Frontal cortex (tissue), 4 donors: ENCODE measurements around the gene TJP1. TPM values are rescaled to one million over a fixed set of nuclear protein-coding genes. Genes with fewer than 3 reads are reported as not detected.
"Not testable (repeated sequence)": the region's sequence is repeated elsewhere in the genome, so short reads cannot be mapped to it uniquely, and the experiment has no call there.

Experiments used
- DNase-seq, 2 donors: peaks; one replicate each; pipeline ENCODE4 v3.0.0; 2012; ENCODE audit warnings: low spot score in 2 of 2
- FAIRE-seq: peaks from 2 replicates; lab custom pipeline; 2012; peaks lifted over from hg19 to GRCh38; lab: Jason Lieb, UNC
- total RNA-seq: library from RNA; depleted of rRNA; stranded (reverse); fragments of >200 nt; gene quantifications from one replicate; pipeline ENCODE4 v1.2.3, GENCODE V29; 2014
- donor health status: control.
- donor health status: control.
- donor health status: control.

The TJP1 gene
- total RNA-seq, 1 donor from 2014 or later: 40.8 TPM

DNA sequence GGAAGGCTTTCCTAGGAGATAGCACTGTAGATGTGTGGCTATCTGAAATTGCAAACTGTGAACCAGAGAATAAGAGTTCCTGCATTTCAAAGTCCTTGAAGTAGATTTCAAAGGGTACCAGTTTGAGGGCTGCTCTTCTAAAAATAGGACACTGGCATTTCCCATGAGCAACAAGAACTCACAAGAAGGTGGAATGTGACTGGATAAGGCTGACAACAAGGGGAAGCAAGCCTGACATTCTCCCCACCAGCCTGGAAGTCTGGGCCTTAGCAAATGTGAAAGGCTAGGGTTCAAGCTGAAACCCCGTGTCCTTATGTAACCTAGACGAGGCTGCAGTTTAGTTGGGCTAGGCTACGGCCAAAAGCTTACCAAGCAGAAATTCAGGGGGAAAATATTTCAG lies 18.7 kb upstream of the TJP1 start:
- FAIRE-seq: no peak
- no peak for DNase-seq

DNA sequence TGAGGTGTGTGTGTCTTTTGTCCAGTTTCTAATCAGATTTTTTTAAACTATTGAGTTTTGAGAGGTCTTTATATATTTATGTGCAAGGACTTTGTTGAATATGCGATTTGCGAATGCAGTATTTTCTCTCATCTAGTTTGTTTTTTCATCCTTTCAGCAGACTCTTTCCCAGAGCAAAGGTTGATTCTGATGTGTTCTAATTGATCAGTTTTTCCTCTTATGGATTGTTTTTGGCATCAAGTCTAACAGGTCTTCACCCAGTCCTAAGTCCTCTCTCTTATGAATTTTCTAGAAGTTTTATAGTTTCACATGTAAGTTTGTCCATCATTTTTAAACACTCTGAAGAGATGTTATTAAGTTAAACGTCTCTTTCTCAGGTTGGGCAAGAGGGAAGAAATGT lies 17.8 kb upstream of the TJP1 start:
- FAIRE-seq: no peak
- no peak for DNase-seq

DNA sequence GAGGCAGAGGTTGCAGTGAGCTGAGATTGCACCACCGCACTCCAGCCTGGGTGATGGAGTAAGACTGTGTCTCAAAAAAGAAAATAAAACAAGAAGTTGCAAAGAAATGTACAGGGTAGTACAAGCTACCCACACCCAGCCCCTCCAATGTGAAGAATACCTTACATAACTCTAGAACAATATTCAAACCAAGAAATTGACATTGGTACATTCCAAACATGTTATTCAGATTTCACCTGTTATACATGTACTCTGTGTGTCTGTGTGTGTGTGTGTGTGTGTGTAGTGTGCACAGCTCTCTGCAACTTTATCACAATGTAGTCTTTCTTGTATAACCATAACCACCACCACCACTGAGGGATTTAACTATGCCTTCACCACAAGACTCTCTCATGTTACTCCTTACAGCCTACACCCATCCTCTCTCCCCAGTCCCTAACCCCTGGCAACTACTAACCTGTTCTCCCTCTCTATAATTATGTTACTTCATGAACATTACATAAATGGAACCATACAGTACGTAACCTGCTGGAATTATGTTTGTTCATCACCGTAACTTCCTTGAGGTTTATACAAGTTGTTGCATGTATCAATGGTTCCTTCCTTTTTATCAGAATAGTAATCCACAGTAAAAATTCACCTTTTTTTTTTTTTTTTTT lies 16.2 kb upstream of the TJP1 start:
- no peak for FAIRE-seq
- DNase-seq: no peak

DNA sequence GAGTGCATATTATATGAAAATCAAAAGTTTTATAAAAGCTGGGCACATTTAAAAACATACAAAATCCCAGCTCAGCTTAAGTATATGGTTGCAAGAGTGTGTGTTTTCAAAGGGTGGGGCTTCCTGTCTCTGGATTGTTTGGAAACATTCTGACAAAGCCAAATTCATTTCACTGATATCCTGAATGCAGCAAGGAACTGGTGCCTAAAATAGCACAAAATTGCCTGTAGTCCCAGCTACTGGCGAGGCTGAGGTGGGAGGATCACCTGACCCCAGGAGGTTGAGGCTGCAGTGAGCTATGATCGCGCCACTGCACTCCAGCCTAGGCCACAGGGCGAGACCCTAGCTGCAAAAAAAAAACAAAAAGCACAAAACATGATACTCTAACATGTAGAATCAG lies 13.0 kb upstream of the TJP1 start:
- no peak for DNase-seq
- no peak for FAIRE-seq

DNA sequence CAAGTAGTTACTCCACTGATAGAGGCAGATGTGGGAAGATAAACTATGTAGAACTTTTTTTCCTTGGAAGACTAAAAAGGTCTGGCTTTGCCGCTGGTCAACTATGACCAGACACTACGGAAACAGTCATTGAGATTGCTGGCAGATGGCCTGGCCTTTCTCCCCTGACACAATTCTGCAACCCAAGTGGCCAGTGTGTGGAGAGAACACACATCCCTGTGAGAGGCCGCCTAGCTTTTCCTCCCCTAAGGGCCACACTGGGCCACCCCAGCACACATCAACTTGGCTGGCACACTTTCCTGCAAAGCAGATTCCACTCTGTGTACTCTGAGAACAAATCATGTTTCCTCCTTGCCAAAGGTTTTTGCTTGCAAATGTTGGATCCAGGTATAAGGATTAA lies 10.4 kb upstream of the TJP1 start:
- FAIRE-seq (no peak), DNase-seq (no peak)

DNA sequence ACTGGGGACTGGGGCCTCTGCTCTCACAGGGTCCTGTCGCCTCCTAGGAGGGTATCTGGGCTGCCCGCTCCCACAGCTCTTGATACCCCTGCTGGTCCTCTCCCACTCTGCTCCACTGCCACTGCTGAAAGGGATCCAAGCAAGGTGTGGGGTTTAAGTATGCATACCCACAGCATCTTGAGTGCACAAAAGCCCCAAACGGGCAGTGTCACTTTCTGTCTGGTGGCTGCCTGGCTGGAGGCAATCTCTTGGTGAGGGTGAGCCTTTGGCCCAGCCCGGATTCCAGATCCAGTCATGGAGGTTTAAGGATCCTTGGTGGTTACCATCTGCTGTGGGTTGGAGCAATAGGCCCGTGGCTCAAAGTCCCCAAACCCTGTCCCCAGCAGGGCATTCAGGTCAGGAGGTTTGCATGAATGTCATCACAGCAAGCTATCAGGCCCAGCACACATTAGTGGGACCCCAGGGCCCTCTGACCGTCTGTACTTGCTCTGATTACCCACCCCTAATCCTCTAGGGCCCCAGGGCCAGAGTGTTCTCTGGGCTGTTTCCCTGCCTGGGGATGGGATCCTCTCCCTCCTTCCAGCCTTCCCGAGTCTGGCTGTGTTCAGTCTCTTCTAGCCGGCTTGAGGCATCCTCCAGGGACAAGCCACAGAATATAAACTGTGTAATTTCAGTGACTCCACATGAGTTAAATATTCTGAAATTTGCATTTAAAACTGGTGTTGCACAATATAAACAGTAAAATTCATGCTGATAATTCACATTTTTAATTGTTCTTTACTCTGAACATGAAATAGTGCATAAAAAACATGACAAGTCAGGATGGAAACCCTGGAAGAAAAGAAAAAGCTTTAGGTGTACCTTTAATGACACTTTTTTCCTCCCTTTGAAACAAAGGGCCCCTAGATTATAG lies 4.9 kb upstream of the TJP1 start:
- FAIRE-seq (no peak), DNase-seq (no peak)

DNA sequence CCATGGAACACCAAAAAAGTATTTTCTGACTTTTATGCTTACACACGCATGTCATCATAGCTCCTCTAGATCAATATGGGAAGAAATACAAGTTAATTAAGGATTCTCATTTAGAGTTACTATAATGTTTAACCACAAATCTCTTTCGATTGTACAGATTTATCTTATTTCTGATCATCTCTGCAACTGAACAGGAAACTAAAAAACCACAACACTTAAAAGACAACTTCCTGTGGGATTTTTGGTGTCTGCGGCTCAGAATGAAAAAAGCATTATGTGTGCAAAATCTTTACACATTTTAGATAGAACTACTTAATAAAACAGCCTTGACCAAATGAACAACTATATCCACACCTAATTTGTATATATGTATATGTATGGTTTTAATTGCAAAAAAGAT lies 3.0 kb upstream of the TJP1 start:
- FAIRE-seq: no peak
- no peak for DNase-seq

DNA sequence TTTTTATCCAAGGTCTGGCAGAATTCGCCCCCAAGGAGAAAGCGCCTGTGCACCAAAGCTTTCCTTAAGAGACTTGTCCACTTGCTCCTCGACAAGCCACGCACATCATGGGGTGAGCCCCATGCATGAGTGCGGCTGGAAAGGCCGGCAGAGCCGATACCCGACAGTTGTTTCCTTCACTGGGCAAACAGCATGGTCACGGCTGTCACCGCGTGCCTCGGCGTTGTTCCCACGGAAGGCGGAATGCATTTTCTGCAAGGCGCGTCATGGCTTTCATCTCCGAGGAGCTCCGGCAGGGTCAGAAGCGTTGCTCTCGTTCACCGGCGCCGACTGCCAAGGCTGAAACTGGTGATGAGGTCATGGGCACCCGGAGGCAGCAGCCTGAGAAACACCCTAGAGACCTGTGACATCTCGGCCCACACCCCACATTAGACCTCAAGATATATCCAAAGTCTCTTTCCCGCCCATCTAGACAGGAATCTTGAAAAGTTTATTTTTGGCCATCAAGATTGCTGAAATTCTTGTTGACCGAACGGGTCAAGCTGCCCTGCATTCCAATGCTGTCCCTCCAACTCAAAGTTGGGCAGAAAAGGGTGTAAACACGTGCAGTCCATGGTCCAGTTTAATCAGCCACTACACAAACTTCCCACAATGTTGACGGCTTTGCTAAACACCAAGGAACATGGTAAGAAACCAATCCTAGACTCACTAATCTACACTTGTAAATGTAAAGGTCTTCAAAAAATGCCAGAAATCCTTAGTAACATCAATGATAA lies 604 bp upstream of the TJP1 start:
- DNase-seq (peak; percentile 36 to 37), FAIRE-seq (no peak)

DNA sequence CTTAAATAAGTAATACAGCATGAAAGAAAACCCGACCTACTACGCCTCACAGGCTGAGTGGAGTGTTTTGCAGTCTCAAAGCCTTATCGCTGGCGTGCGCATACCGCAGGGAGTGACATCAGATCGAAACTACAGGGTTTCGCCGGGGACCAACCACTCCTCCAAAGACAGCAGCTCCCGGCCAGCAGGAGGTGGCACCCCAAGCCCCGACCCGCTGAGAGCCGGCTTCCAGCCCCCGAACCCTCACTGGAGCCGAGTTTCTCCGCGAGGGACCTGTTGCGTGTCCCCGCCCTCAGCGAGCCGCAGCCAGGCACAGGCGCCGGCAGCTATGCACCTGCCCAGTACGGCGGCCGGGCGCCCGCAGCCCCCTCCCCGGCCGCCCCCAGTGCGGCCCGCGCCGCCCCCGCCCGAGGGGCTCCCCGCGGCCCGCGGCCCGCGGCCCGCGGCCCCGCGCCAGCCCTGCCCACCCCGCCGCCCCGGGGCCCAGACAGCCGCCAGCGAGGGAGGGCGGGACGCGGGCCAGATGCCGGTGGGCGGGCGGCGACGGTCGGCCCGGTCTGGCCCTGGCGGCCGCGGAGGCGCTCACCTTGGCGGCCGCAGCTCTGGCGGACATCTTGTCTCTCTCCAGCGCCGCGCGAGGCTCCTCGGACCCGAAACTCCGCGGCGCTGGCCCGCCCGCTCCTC lies 710 bp downstream of the TJP1 start:
- FAIRE-seq (no peak), DNase-seq (peak; percentile 48 to 54)

DNA sequence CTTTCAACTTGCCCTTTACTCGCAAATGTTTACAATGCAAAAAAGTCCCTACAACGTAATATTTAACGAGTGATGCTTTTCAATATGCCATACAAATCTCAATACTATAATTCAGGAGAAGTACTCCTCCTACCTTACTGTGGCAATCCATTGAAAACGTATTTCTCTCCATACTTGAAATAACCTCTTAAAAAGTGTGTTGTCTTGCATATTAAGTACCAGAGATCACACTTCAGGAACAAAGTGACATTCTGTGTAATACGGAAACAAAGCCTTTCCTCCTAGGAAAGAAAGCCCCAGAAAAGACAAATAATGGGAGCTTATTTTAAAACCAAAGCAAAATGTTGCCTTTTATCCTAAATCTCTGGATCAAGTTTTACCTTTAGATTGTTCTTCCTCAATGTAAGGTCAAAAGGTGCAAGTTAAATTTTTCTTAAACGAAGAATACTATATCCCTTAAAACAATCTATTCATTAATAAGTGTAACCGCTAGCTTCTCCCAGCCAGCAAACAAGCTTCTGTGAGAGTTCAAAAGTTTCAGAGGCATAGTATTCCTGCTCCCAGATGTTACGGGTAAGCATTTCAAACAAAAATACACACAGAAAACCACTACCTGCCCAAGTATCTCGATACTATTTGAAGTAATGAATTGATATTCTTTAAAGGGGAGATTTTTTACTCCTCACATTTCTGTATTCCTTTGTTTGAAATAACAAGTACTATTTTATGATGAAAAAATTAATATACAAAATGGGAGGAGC lies 1.7 kb downstream of the TJP1 start:
- FAIRE-seq (no peak), DNase-seq (no peak)

DNA sequence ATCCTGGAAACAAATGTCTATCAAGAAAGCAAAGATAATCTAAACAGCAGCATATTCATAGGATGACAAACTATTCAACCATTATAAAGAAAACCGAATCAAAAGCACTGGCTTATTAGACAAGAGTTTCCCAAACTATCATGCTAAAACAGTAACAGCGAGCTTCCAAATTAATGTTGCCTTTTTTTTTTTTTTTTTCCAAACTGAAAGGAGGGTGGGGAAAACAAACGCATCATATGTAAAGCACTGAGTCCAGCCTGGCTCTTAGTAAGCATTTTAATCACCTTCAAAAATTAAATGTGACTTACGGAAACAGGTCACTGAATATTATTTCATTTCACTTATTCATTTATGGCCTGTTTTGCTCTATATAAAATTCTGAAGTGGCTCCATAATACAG lies 2.3 kb downstream of the TJP1 start:
- DNase-seq (no peak), FAIRE-seq (no peak)

DNA sequence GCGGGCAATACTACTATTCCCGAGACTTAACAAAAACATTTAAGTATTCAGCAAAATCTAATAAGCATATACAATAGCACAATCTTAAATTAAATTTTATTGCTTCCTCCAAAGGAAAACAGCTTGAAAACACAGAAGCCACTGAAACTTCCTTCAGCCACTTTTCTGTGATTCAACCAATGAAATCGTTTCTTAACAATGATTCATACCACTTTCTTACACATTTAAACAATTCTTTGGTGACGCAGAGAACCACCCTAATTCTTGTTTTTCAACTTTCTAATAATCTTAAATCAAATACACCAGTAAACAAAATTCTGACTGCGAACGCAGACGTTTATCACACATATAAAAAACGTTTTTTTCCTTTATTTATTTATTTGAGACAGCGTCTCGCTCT lies 4.1 kb downstream of the TJP1 start:
- no peak for FAIRE-seq
- no peak for DNase-seq

DNA sequence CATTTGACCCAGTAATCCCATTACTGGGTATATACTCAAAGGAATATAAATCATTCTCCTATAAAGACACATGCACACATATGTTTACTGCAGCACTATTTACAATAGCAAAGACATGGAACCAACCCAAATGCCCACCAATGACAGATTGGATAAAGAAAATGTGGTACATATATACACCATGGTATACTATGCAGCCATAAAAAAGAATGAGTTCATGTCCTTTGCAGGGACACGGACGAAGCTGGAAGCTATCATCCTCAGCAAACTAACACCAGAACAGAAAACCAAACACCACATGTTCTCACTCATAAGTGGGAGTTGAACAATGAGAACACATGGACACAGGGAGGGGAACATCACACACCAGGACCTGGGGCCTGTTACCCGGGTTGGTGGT lies 4.8 kb downstream of the TJP1 start:
- DNase-seq, FAIRE-seq: not testable (repeated sequence)

DNA sequence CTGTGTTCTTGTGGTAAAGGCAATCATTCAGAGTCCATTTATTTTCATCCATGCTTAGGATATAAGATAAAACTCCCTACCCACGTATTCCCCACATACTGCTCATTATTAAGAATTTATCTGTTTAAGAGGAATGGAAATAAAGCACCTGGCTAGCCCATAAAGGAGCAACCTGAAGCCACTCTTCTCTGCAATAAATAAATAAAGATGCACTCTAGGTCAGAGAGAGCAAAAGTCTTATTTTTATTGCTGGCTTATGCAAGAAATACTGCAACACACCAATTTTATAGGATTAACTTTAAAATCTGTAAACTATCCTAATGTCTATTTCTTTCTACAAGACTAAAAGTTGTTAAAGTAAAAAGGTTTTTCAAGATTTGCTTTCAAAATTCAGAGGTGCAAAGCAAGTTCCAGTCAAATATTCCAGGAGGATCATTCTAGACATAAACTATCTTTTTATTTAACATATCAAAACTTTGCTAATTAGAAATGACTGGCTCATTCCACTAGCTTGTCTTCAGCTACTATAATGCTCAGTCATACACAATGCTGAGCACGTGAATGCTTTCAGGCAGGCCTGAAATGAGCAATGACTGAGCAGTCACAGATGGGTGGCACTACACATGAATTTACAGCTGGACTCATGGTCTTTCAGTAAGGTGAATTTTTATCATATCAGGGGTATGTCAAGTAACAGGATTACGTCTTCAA lies 7.1 kb downstream of the TJP1 start:
- FAIRE-seq: no peak
- no peak for DNase-seq

DNA sequence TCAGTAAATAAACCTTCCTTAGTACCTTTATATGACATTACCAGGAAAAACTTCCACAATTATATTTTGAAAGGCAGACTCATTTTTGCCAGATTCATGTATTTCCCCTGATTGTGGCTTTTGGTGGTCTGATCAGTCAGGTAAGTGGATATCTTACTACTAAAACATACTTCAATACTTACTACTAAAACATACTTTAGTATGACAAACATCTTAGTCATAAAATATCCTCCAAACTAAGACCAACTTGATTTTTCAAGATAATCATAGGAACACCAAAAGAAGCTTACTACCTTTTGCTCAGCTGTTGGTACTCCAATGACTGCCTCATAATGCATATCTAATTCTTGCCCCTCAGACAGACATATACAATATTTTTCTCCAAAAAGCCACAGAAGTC lies 9.3 kb downstream of the TJP1 start:
- FAIRE-seq (no peak), DNase-seq (no peak)

DNA sequence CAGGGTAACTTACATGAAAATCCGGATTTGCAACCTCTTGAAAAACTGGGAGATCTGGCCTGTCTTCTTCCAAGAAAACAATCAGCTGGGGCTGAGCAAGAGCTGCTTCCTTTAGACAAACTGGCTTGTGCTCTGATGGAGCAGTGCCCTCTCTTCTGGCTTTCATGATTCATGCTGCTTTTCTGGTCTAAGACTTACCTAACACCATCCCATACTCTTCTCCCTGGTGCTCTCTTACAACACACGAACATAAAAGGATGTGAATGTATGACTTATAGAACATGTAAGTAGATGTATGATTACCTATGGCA lies 9.9 kb downstream of the TJP1 start:
- no peak for DNase-seq
- no peak for FAIRE-seq

DNA sequence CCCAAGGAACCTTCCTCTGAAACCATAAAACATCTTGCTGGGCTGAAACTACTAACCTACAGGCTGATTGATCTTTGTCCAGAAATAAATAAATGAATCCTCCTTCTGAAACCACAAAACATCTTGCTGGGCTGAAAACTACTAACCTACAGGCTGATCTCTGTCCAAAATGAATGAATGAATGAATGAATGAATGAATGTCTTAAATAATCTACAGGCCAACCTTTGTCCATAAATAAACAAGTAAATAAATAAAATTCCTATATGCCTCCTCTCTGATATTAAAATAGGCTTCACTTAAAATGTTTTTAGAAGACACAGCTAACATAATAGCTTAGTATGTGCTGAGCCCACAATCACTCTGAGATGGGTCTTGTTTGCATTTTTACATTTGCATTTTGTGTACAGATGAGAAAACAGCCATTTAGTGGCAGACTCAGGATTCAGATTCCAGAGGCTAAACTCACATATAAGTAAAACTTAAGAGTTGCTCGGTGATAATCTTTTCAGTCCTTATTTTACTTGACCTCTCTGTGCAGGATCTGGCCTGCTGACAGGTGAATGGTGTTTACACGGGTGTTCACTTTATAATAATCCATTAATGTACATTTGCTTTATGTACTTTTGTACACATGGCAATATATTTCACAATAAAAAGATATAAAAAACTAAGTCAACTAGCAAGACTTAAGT lies 10.4 kb downstream of the TJP1 start:
- no peak for DNase-seq
- FAIRE-seq: no peak

DNA sequence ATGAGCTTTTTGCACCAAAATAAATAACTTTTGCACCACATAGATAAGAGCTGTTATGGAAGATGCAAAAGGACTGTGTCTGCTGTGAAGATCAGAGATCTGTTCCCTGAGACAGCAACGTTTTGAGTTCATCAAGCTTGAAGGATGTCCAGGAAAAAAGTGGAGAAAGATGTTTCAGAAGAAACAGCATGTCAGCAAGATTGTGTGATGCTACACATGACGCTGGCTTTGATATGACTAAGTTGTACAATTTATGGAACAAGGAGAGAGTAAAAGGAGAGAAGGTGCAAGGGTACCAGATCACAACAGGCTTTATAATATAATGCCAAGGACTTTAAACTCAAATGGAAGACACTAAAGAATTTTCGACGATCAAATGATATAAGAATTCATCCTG lies 16.6 kb downstream of the TJP1 start:
- FAIRE-seq (no peak), DNase-seq (no peak)
